UCSD-AML1 (cell line): ENCODE results near the gene CLUH.
A peak's percentile ranks its signal among the peaks of the same experiment; 100 is the strongest.

ENCODE experiments used
- DNase-seq: peaks from one replicate; lab custom pipeline; 2025; ENCODE audit not compliant: unreplicated experiment; lab: John Stamatoyannopoulos, UW

Gene CLUH

GRCh38 chr17:2711608-2712299 is at the start of gene CLUH:
CLUH (minus strand) TSS chr17:2711764; CDS start chr17:2711661, 103 bp downstream.
- peak; percentile 98 for DNase-seq

GRCh38 chr17:2758870-2759269 is 47.3 kb upstream of the CLUH start:
- no peak for DNase-seq

- DNase-seq = no peak
Observed at GRCh38 chr17:2755891-2756724, 44.5 kb upstream of the CLUH start.

DNA sequence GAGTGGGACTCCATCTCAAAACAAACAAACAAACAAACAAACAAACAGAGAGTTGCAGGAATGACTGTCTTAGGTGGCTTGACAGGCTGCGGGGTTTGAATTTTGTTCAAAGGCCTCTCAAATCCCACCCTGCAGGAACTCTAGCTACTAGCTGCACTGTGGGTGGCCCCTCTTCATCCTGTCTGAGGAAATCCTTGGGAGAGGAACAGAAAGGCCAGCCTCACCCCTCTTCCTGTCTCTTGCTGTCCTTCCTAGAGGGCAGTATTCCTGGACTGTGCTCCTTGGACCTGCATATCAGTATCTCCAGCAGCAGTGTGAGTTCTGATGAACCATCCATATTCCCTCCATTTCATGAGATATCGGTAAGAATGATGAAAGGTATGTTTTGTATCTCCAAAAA is 39.9 kb upstream of the CLUH start:
- DNase-seq = no peak

GRCh38 chr17:2750721-2751120 is 39.2 kb upstream of the CLUH start:
- no peak for DNase-seq

- peak; percentile 80 for DNase-seq
Observed at GRCh38 chr17:2749784-2750181, 38.2 kb upstream of the CLUH start.

DNA sequence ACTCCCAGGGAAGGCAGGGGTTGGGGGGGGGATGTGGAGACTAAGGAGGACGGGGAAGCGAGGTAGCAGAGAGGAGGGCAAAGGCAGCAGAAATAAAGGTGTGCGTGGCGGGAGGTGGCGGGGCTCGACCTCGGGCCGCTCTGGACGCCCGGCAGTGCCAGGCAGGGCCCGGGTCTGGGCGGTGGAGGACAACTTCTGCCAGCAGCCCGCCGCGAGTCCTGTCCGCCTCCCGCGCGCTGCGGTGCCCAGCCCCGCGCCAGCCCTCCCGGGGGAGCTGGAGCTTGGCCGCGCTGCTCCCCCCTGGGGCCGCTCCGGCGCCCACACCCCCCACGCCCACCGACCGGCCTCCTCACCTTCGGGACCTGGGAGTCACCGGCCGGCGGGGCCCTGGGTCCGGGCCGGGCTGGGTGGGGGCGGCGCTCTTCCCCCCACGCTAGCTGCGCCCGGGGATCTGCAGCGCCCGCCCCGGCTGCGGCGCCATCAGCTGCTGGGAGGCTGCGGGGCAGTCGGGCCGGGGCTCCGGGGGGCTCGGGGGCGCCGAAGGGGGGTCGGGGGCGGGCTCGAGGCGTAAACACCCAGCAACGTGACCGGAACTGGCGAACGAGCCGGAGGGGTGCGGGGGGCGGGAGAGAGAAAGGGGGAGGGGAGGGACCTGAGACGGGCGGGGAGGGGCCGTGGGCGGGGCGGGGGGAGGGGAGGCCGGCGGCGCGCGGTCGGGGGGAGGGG is 37.7 kb upstream of the CLUH start, which contains the start of gene CCDC92B:
CCDC92B (minus strand) TSS at position 595 of the 726 bp plus-strand sequence. CDS start 14,507 bp downstream, outside the sequence.
- DNase-seq = no peak

- DNase-seq = no peak
Observed at GRCh38 chr17:2745317-2746037, 33.9 kb upstream of the CLUH start.

- DNase-seq = no peak
Observed at GRCh38 chr17:2737693-2738092, 26.1 kb upstream of the CLUH start.

DNA sequence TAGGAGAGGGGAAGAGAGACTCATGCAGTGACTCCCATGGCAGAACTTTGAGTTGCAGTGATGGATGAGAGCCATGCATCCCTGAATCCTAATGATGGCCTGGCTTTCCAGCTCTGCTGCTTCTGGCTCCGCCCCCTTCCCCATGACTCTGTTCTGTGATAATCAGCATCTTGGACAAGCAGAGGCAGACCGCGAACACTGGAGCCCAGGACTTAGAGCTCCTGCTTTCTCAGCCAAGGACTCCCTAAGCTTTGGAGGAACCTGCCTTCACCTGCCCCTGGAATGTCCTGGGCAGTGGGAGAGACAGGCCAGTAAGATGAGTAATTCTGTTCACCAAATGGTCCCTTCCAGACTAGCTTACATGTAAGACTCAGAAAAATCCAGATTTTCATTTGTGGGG is 25.4 kb upstream of the CLUH start:
- DNase-seq = no peak

- no peak for DNase-seq
Observed at GRCh38 chr17:2735896-2736295, 24.3 kb upstream of the CLUH start.

GRCh38 chr17:2734939-2735338 is 23.4 kb upstream of the CLUH start:
- DNase-seq = no peak

- no peak for DNase-seq
Observed at GRCh38 chr17:2731807-2732206, 20.2 kb upstream of the CLUH start.

GRCh38 chr17:2730764-2731353 is 19.3 kb upstream of the CLUH start:
- no peak for DNase-seq

- peak; percentile 45 for DNase-seq
Observed at GRCh38 chr17:2724784-2725164, 13.2 kb upstream of the CLUH start.

DNA sequence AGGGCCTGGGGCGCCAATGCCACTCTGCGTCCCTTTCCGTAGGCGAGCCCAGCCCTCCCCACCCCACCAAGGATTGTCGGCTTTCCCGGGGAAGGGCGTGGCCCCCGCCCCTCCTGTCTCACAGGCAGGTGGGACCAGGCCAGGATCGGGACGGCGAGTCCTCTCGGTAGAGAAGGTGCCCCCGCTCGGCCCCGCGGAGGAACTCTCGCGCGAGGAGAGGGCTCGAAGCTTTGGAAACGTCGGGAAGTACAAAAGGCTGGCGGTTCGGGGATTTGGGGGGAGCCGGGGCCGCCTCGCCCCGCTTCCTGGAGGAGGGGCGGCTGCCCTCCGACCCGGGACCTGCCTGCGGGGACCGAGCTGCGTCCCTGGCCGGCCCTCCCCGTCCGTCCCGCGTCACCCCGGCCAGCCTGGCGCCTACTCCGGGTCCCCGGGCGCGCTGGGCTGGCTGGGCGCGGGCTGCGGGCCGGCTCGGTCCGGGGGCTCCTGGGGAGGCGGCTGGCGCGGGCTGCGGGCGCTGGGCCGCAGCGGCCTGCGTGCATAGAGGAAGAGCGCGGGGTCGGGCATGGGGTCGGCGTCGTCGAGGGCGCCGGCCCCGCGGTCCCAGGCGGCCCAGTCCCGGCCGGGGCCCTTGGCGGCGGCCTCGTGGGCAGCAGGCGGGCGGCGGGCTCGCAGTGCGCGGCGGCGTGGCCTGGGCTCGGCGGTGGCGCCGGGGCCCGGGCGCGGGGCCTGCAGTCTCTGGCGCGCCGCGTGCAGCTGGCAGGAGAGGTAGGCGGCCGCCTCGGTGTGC is 12.6 kb upstream of the CLUH start:
- DNase-seq = no peak

DNA sequence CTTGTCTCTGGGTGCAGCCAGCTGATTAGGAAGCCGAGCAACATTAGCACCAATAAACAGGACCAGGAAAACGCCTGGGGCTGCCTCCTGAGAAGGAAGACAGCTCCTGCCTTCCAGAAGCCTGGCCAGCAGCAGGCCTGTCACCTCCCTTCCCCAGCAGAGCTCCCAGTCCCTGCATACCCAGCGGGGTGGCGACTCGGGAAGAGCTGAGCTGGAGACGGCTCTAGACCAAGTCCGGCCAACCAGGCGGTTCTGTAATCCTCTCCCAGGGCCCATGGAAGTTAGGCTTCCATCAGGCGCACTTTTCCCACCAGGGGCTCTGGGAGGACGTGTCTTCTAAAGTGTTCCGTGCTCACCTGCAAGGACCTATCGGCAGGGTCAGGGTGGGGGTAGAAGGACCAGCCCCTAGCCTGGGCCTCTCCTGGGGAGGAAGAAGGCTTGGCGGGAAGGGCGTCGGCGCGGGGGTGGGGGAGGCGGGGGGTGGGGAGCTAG is 12.0 kb upstream of the CLUH start:
- no peak for DNase-seq

GRCh38 chr17:2722611-2723010 is 11.0 kb upstream of the CLUH start:
- DNase-seq = no peak

DNA sequence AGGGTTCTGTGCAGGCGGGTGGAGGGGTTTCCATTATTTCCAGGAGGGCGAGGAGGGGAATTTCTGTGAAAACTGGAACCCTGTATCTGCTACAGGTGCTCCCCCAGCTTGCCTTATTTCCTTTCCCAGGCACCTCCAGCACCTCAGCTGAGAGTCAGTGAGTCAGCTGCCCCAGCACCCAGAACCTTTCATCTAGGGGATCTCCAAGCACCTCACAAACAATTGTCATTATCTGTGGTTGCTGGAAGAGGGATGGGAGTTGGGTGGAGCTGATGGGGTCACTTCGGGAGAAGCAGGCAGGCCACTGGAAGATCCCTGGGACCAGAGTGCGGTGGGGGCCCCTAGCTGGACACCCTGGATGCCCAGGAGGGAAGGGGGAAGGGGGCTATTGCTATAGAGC is 10.0 kb upstream of the CLUH start:
- DNase-seq = no peak

DNA sequence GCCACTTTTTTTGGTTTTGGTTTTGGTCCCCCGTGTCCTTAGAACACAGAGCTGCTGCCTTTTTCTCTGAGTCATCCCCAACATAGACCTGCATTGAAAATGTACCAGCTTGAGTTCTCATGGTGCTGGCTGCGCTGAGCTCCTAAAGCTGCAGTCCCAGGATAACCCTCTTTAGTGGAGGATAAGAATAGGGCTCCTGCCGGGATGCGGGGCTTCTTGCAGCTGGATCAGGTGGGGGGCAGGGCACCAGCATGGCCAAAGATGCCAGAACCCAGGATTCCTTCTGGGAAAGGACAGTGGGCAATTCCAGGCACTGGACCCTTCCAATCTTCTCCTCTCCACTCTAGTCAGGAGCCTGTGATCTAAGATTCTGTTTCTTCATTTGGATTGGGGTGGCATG is 8.3 kb upstream of the CLUH start:
- DNase-seq = no peak
